SK-N-SH treated with all-trans-retinoic acid at 6 μM for 48 hours (cell line): ENCODE results near the gene ATP8A1.
A peak's percentile ranks its signal among the peaks of the same experiment; 100 is the strongest.

Experiments
- ATAC-seq: fragments of 200-7000 bp; cut with Tn5 transposase; 3 replicates; pipeline ENCODE4 v1.9.1; 2020; ENCODE audit warnings: mild to moderate bottlenecking, moderate library complexity
- BACH2 ChIP-seq: fragments of 250-450 bp; sonication (Bioruptor Pico); IDR thresholded peaks from 2 replicates; pipeline ENCODE4 v1.9.0; 2021; ENCODE audit warnings: mild to moderate bottlenecking, borderline replicate concordance
- CSDC2 ChIP-seq: fragments of 250-450 bp; sonication (Bioruptor Pico); IDR thresholded peaks from 2 replicates; pipeline ENCODE4 v1.5.0; 2020; ENCODE audit warnings: mild to moderate bottlenecking, moderate library complexity
- CSRNP3 ChIP-seq: fragments of 250-450 bp; sonication (Bioruptor Pico); IDR thresholded peaks from 2 replicates; pipeline ENCODE4 v1.5.1; 2021; ENCODE audit warnings: mild to moderate bottlenecking, moderate library complexity
- ESRRG ChIP-seq: fragments of 250-450 bp; sonication (Bioruptor Pico); IDR thresholded peaks from 2 replicates; pipeline ENCODE4 v1.6.1; 2021; ENCODE audit warnings: mild to moderate bottlenecking
- GLIS3 ChIP-seq: fragments of 250-450 bp; sonication (Bioruptor Pico); IDR thresholded peaks from 2 replicates; pipeline ENCODE4 v1.5.0; 2020; ENCODE audit warnings: mild to moderate bottlenecking, moderate library complexity
- OSR1 ChIP-seq: fragments of 250-450 bp; sonication (Bioruptor Pico); IDR thresholded peaks from 2 replicates; pipeline ENCODE4 v1.8.0; 2022; ENCODE audit warnings: moderate library complexity, mild to moderate bottlenecking, inconsistent platforms
- PATZ1 ChIP-seq: fragments of 250-450 bp; sonication (Bioruptor Pico); IDR thresholded peaks from 2 replicates; pipeline ENCODE4 v1.8.0; 2020; ENCODE audit warnings: mild to moderate bottlenecking, moderate library complexity, borderline replicate concordance
- PPARA ChIP-seq: fragments of 250-450 bp; sonication (Bioruptor Pico); IDR thresholded peaks from 2 replicates; pipeline ENCODE4 v1.5.0; 2020; ENCODE audit warnings: mild to moderate bottlenecking, borderline replicate concordance
- RARB ChIP-seq: fragments of 250-450 bp; sonication (Bioruptor Pico); IDR thresholded peaks from 2 replicates; pipeline ENCODE4 v1.8.0; 2021; ENCODE audit warnings: mild to moderate bottlenecking, moderate library complexity
- TCF4 ChIP-seq: fragments of 250-450 bp; sonication (Bioruptor Pico); IDR thresholded peaks from 2 replicates; pipeline ENCODE4 v1.8.0; 2021; ENCODE audit warnings: mild to moderate bottlenecking, moderate library complexity, borderline replicate concordance
- TOX ChIP-seq: fragments of 250-450 bp; sonication (Bioruptor Pico); IDR thresholded peaks from 2 replicates; pipeline ENCODE4 v1.8.0; 2021; ENCODE audit warnings: mild to moderate bottlenecking, moderate library complexity, borderline replicate concordance
- TSHZ2 ChIP-seq: fragments of 250-450 bp; sonication (Bioruptor Pico); IDR thresholded peaks from 2 replicates; pipeline ENCODE4 v1.5.0; 2020; ENCODE audit warnings: mild to moderate bottlenecking, moderate library complexity
- ZC3H10 ChIP-seq: fragments of 250-450 bp; sonication (Bioruptor Pico); IDR thresholded peaks from 2 replicates; pipeline ENCODE4 v1.5.1; 2021; ENCODE audit warnings: mild to moderate bottlenecking, moderate library complexity
- ZFP3 ChIP-seq: fragments of 250-450 bp; sonication (Bioruptor Pico); IDR thresholded peaks from 2 replicates; pipeline ENCODE4 v1.5.0; 2020; ENCODE audit warnings: mild to moderate bottlenecking, moderate library complexity
- ZFP30 ChIP-seq: fragments of 450-650 bp; formaldehyde crosslinking; IDR thresholded peaks from 2 replicates; pipeline ENCODE4 v1.5.0; 2022; ENCODE audit warnings: mild to moderate bottlenecking, moderate library complexity
- ZNF70 ChIP-seq: fragments of 450-650 bp; formaldehyde crosslinking; IDR thresholded peaks from 2 replicates; pipeline ENCODE4 v1.5.0; 2020; ENCODE audit warnings: mild to moderate bottlenecking, moderate library complexity
- ZNF8 ChIP-seq: fragments of 450-650 bp; formaldehyde crosslinking; IDR thresholded peaks from 2 replicates; pipeline ENCODE4 v1.5.0; 2020; ENCODE audit warnings: mild to moderate bottlenecking, moderate library complexity
- TF ChIP-seq, protein P1 (sequence below): fragments of 250-450 bp; sonication (Bioruptor Pico); IDR thresholded peaks from 2 replicates; pipeline ENCODE4 v1.5.1; 2020; ENCODE audit warnings: low read depth, mild to moderate bottlenecking, moderate library complexity

The ATP8A1 gene

GRCh38 chr4:42391355-42391664 lies 265.6 kb downstream of the ATP8A1 start:
- no peak; the same call in 2 of the 3 replicates for ATAC-seq
- TF ChIP-seq OSR1 (no peak), TOX (CRISPR knock-in tag) (no peak), ZNF8 (no peak), ZC3H10 (no peak), GLIS3 (no peak), TCF4 (CRISPR knock-in tag) (no peak), ESRRG (CRISPR knock-in tag) (no peak), PPARA (CRISPR knock-in tag) (no peak), BACH2 (CRISPR knock-in tag) (no peak), ZFP30 (CRISPR knock-in tag) (no peak), ZNF70 (no peak), RARB (CRISPR knock-in tag) (no peak), PATZ1 (CRISPR knock-in tag) (no peak), ZFP3 (CRISPR knock-in tag) (no peak), CSRNP3 (CRISPR knock-in tag) (no peak), CSDC2 (CRISPR knock-in tag) (no peak)
- TF ChIP-seq, protein P1, sequence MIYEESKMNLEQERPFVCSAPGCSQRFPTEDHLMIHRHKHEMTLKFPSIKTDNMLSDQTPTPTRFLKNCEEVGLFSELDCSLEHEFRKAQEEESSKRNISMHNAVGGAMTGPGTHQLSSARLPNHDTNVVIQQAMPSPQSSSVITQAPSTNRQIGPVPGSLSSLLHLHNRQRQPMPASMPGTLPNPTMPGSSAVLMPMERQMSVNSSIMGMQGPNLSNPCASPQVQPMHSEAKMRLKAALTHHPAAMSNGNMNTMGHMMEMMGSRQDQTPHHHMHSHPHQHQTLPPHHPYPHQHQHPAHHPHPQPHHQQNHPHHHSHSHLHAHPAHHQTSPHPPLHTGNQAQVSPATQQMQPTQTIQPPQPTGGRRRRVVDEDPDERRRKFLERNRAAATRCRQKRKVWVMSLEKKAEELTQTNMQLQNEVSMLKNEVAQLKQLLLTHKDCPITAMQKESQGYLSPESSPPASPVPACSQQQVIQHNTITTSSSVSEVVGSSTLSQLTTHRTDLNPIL (CRISPR knock-in tag), result no peak

DNA sequence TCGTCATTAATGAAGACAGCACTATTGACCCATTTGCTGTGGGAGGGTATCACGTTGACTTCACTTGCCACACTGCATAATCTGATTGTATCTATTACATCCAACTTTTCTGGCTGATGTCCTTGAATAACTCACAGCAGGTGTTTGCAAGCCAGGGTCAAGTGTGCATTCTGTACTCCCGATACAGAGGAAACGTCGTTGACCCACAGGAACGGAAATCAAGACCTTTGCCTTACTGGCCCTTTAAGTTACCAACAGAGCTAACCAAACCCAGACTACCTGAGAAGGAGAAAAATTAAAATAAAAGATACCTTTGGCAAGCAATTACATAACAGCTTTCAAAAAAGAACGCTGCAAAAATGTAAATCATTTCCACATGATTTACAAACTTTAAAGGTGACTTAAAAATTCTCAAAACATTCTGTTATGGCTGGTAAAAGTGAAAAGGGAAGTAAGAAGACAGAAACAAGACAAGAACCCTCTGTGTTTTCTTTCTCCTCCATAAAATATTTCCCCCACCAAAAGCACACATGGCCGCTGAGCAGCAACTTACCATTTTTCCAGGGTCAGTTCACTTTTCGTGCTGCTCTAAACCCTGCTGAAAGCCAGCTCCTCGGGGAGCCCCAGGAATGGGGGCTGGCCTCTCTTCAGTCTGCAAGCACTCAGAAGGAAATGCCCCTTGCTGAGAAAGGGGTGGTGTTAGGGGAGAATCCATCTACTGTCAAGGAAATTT lies 266.1 kb downstream of the ATP8A1 start:
- peak; percentile 18; the same call in 1 of the 3 replicates for ATAC-seq
- no peak for TF ChIP-seq TSHZ2 (CRISPR knock-in tag)
- TF ChIP-seq ZNF70, result no peak
- TF ChIP-seq CSRNP3 (CRISPR knock-in tag), result no peak
- TF ChIP-seq, protein P1 (CRISPR knock-in tag), result no peak
- TF ChIP-seq RARB (CRISPR knock-in tag), result no peak
- TF ChIP-seq, all 23 proteins: peak for 0

GRCh38 chr4:42385516-42385915 lies 271.4 kb downstream of the ATP8A1 start:
- ATAC-seq, result peak; percentile 61
- no peak for TF ChIP-seq TCF4 (CRISPR knock-in tag)
- no peak for TF ChIP-seq TSHZ2 (CRISPR knock-in tag)
- TF ChIP-seq CSDC2 (CRISPR knock-in tag), result no peak
